ENCODE measurements around the gene OBSCN. TPM values are rescaled to one million over a fixed set of nuclear protein-coding genes. Genes with fewer than 3 reads are reported as not detected.
A peak's percentile ranks its signal among the peaks of the same experiment; 100 is the strongest.

Gene OBSCN
- total and polyA plus RNA-seq, 5 experiments from 2014 or later: 0.56 to 102 (median 4.9) TPM

- H3K27ac Mint-ChIP-seq: no peak overlapping the region
- ATAC-seq (no peak), DNase-seq (peak in 1 of 10 donors; percentile 59)
- H3K9me3 Mint-ChIP-seq: no peaks in the 10 kb centered on the region
- H3K4me3 Mint-ChIP-seq: no peak overlapping the region
- H3K36me3 Mint-ChIP-seq: no peaks in the 10 kb centered on the region
- no peaks in the 10 kb centered on the region for H3K4me1 Mint-ChIP-seq
- POLR2A ChIA-PET: interaction anchor here (0.6 kb wide), 1 partner anchor 1120 kb away, joined by 3 read pairs; no protein-coding TSS in a partner anchor
- H3K27me3 Mint-ChIP-seq: no peaks in the 10 kb centered on the region
These were observed 160.3 kb downstream of the OBSCN start for GRCh38 chr1:228367798-228368791.

- DNase-seq (peak in 1 of 10 donors; percentile 53), ATAC-seq (no peak)
- Mint-ChIP-seq H3K27me3 (no peaks in the 10 kb centered on the region), H3K4me3 (no peak overlapping the region), H3K4me1 (no peaks in the 10 kb centered on the region), H3K27ac (peak overlapping the region in 2 of 10 donors; percentile 15 to 45), H3K36me3 (no peaks in the 10 kb centered on the region), H3K9me3 (no peaks in the 10 kb centered on the region)
- POLR2A ChIA-PET: no interaction called here
These were observed 161.2 kb downstream of the OBSCN start for GRCh38 chr1:228368801-228369607.

- Mint-ChIP-seq H3K27ac (no peak overlapping the region), H3K27me3 (no peaks in the 10 kb centered on the region), H3K4me3 (no peak overlapping the region), H3K9me3 (no peaks in the 10 kb centered on the region), H3K36me3 (no peaks in the 10 kb centered on the region), H3K4me1 (no peaks in the 10 kb centered on the region)
- ATAC-seq (no peak), DNase-seq (peak in 1 of 10 donors; percentile 36)
- POLR2A ChIA-PET: no interaction called here
These were observed 162.0 kb downstream of the OBSCN start for GRCh38 chr1:228369608-228370438.

- Mint-ChIP-seq H3K9me3 (no peaks in the 10 kb centered on the region), H3K4me3 (no peak overlapping the region), H3K27ac (no peak overlapping the region), H3K4me1 (no peaks in the 10 kb centered on the region), H3K27me3 (no peaks in the 10 kb centered on the region), H3K36me3 (no peaks in the 10 kb centered on the region)
- POLR2A ChIA-PET: no interaction called here
- ATAC-seq (no peak), DNase-seq (peak in 1 of 10 donors; percentile 60)
These were observed 162.6 kb downstream of the OBSCN start for GRCh38 chr1:228370439-228370940.

GRCh38 chr1:228370941-228371740, 163.3 kb downstream of the OBSCN start:
- POLR2A ChIA-PET: no interaction called here
- DNase-seq: peak in 1 of 10 donors; percentile 51
- Mint-ChIP-seq H3K36me3 (no peaks in the 10 kb centered on the region), H3K27me3 (no peaks in the 10 kb centered on the region), H3K4me3 (no peak overlapping the region), H3K9me3 (no peaks in the 10 kb centered on the region), H3K4me1 (peaks cover 0 to under 1% (median 0%) of the 10 kb centered on the region in 4 donors), H3K27ac (no peak overlapping the region)
- no peak for ATAC-seq

GRCh38 chr1:228371741-228372182, 163.9 kb downstream of the OBSCN start:
- no peak overlapping the region for H3K4me3 Mint-ChIP-seq
- no peak overlapping the region for H3K27ac Mint-ChIP-seq
- H3K27me3 Mint-ChIP-seq: no peaks in the 10 kb centered on the region
- ATAC-seq (no peak), DNase-seq (peak in 1 of 10 donors; percentile 52)
- H3K9me3 Mint-ChIP-seq: no peaks in the 10 kb centered on the region
- peaks cover 0 to 1% (median 0%) of the 10 kb centered on the region in 4 donors for H3K4me1 Mint-ChIP-seq
- POLR2A ChIA-PET: no interaction called here
- H3K36me3 Mint-ChIP-seq: no peaks in the 10 kb centered on the region

GRCh38 chr1:228372183-228373003, 164.5 kb downstream of the OBSCN start:
- DNase-seq (peak in 1 of 10 donors; percentile 58), ATAC-seq (no peak)
- POLR2A ChIA-PET: no interaction called here
- no peaks in the 10 kb centered on the region for H3K9me3 Mint-ChIP-seq
- H3K4me3 Mint-ChIP-seq: no peak overlapping the region
- peaks cover 0 to 1% (median 0%) of the 10 kb centered on the region in 4 donors for H3K4me1 Mint-ChIP-seq
- H3K27me3 Mint-ChIP-seq: no peaks in the 10 kb centered on the region
- H3K36me3 Mint-ChIP-seq: no peaks in the 10 kb centered on the region
- H3K27ac Mint-ChIP-seq: no peak overlapping the region

- Mint-ChIP-seq H3K27me3 (peaks cover 0 to 2% (median 0%) of the 10 kb centered on the region in 5 donors), H3K4me3 (no peak overlapping the region), H3K27ac (peak overlapping the region in 1 of 10 donors; percentile 28), H3K9me3 (no peaks in the 10 kb centered on the region), H3K4me1 (peaks cover 0 to 3% (median under 1%) of the 10 kb centered on the region in 4 donors), H3K36me3 (no peaks in the 10 kb centered on the region)
- DNase-seq: peak in 1 of 10 donors; percentile 38
- POLR2A ChIA-PET: no interaction called here
- ATAC-seq: no peak
These were observed 165.3 kb downstream of the OBSCN start for GRCh38 chr1:228373004-228373680.

GRCh38 chr1:228373681-228374571, 166.1 kb downstream of the OBSCN start:
- DNase-seq (peak in 1 of 10 donors; percentile 55), ATAC-seq (no peak)
- peaks cover 4 to 7% (median 5%) of the 10 kb centered on the region in 4 donors for H3K4me1 Mint-ChIP-seq
- no peaks in the 10 kb centered on the region for H3K9me3 Mint-ChIP-seq
- no peak overlapping the region for H3K27ac Mint-ChIP-seq
- POLR2A ChIA-PET: no interaction called here
- peaks cover 0 to 7% (median 2%) of the 10 kb centered on the region in 5 donors for H3K27me3 Mint-ChIP-seq
- no peak overlapping the region for H3K4me3 Mint-ChIP-seq
- no peaks in the 10 kb centered on the region for H3K36me3 Mint-ChIP-seq
